NCI-H146 (cell line): ENCODE data around the gene HOXB3.

Experiments used
- DNase-seq: peaks from one replicate; lab custom pipeline; 2025; lab: John Stamatoyannopoulos, UW

Gene HOXB3

DNA sequence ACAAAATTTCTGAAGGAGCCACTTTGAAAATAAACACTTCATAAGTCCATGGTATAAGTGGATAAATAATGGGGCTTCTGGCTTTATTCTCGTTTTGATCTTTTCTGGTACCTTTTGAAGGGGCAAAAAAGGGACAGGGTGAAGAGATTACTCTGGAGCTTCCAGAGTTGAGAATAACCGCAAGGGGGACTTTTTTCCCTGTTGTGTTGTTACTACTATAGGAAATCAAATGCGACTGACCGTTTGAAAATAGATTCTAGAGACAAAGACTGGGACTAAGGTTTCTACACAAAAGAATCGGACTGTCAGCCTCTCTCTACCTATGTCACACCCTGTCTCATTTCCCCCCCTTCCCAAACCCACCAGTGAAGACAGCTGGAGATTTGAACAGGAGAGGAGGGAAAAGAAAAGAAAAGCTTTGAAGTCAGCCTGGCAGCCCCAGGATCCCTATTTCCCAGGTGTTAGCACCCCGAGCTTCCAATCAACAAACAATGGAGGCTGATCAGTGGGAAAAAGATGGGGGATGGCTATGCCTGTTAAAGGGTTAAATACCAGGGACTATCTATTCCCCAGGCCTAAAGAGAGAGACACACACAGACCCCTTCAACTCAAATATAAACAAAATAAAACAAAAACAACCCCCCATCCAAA, 20.2 kb downstream of the HOXB3 start:
- DNase-seq: no peak

DNA sequence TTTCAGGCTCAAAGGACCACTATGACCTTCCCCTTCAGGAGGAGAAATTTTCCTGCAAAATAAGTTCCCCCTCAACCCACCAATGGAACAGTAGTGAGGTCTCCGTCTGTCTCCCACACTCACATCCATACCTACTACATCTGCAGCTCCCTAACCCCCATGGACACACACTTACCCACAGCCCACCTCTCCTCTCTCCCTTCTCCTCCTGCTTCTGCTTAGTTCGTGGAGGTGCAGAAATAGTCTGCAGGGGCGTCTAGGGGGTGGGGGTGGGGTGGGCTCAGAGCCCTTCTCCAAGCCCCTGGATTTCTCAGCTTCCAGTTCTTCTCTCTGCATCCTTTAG, 20.8 kb downstream of the HOXB3 start:
- DNase-seq: no peak

DNA sequence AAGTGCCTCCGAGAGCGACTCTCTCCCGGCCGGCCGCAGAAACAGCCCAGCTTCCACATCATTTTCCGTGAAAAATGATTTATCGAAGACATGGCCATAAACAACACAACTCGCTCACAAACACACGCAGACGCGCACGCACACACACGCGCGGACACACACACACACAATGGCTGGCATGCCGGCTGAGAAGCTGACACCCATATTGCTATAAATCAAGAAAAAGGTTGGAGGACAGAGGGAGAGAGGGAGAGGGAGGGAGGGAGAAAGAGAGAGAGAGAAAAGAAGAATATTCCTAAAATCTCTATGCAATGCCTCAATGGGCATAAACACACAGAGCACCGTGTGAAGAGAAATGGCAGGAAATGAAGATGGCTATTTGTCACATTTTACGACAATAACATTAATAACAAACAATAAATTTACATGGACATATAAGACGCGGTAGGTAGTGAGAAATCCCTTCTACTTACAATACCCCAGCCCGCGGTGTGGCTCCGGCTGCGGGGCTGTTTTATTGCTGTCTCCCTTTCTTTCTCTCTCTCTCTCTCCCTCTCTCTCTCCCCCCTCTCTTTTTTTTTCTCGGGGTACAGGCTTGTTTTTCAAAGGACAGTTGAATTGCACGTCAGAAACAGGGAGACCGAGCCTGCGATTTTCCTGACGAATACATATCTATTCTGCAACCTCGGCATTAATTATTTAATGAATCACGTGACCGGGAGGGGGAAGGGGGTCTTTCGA, 21.4 kb downstream of the HOXB3 start:
- DNase-seq: peak; percentile 17

DNA sequence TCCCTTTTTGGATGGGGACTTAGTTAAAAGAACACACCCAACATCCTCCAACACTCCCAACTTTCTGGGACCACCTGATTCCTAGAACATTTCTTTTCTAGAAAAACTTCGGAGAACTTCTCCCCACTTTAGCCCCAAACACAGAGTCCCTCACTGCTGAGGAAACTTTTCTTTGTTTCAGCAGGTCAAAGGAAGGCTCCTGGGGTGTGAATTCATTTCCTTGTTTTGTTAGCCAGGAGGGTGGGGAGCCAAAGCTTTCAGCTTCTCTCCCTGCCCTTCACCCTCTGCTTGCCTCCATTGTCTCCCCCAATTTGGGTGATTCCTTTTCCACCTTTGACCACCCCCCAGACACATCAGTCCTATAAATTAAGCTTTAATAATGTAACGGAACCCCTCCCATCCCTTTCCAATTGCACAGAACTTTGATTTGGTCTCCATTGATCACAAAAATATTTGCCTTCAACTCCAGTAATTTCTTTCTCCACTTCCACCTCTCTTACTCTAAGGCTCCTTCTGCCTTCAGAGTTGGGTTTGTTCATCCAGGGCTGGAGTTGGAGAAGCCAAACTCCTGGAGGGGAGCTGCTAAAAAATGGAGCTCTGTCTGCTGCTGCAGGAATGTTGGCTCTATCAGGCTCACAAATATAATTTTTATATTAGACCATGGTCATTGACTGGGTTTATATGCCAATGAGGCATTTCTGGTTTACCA, 22.2 kb downstream of the HOXB3 start:
- no peak for DNase-seq

DNA sequence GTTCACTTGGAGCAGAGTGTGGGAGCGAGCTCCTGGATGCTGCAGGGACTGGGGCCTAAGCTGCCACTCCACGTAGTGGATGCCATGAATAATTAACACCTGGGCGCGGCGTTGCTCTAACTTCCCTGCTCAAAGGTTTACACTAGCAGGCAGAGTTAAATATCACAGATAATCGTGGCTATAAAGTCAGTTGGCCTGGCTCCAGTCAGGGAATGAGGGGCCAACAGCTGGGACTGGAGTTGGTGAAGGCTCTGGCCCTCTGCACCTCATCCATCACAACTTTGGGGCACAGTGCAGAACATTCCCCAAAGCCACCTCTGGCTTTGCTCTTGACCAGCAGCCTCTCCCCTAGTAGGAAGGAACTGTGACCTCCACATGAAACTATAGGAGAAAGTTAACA, 22.8 kb downstream of the HOXB3 start:
- no peak for DNase-seq

DNA sequence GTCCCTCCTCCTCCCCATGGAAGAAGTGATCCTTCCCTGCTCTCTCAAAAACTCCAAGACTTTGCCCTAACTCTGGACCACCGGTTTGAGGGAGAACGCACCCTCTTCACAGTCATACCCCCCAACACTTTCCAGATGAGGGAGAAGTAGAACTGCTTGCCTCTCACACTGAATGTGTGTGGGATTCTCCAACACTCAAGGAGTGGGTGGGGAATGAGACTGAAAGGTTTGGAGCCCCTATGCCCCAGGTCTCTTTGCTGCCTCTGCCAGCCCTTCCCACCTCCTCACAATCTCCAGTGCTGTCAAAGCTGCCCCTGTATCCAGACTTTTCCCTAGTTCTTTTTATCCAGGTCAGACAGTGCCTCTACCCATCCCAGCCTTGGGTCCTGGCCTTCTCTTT, 23.3 kb downstream of the HOXB3 start:
- no peak for DNase-seq

DNA sequence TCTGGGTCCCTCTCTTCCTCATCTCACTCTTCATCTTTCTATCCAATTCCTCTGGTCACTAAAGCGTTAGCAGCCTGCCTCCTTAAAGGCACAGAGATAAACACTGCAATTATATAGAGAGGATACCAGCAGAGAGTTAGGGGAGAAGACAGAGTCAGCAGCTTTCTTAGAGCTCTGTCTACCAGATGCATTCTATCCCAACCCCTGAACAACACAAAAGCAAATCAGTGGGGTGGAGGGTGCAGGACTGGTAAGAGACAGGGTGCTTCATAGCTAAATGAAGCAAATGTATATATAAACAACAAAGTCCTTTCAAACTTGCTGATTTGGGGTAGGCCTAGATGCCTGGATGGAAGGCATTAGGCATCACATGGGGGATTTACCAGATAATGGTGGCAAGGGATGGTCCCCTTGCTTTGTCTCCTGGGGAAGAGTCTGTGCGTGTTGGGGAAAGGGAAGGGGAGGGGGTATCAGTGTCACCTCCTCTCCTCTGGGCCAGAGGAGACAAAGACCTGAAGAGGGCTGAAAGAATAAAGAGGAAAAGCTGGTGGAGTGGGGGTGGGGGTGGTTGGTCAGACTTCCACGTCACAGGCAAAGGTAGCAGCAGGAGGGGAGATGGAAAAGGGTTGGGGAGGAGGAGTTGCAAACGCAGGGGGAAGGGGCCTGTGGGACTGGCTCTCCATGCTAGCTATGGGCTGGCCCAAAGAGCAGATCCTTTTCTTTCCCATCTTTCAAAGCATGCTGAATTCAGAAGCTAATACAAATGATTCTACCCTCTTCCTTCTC, 23.9 kb downstream of the HOXB3 start:
- no peak for DNase-seq

DNA sequence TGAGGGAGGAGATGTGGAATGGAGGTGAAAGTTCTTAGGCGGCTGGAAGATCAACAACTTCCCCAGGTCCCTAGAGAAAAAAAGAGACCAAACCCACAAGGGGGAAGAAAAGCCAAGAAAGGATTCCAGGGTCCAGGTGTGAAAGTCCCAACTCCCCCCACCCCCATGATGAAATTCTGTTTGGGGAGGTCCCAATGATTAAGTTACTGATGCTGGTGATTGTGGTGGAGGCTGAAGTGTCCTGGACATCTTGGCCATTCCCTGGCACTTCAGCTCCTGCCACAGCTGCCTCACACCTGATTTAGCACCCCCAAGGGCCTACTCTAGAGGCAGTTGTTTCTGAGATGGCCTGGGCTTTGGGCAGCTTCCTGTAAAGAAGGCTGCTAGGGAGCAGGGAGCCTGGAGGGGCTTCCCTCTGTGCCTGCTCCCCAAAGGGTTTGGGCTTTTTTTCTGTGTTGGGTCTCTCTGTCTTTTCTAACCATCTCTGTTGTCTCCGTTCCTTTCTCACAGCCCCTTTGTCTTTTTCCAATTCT, 25.0 kb downstream of the HOXB3 start:
- no peak for DNase-seq

DNA sequence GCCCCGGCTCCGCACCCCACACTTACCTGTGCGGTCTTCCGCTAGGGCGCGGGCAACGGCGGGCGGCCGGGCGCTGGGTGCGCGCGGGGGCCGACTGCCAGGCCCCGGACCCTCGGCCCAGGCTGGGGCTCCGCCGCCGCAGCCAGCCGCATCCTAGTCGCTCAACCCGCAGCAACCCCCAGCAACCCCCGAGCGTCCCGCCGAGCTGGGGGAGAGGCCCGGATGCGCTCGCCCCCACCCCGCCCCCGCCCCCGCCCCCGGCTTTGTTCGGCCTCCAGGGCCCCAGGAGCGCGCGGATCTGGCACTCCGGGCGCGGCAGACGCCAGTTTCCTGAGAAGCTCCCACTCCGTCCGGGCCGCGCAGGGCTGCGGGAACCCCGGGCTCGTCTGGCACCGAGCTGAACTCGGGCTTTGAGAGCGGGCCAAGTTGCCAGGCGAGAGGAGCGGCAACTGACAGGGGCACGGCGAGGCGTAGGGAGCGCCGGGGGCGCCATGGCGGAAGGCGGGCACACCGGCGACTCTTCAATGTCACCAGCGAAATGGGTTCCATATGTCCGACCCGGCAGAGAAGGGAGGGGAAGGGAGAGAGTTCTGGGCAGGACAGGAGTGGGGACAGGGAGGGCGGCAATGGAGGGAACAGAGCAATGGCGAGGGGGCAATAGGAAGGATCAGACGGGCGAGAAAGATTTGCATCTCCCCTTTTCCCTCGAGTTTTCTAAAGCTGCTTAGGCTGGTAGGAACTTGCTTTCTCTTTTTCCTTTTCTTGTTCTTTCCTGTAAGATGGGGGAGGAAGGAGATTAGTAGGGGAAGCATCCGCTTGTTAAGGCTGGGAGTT, 25.6 kb downstream of the HOXB3 start:
- peak; percentile 59 for DNase-seq

DNA sequence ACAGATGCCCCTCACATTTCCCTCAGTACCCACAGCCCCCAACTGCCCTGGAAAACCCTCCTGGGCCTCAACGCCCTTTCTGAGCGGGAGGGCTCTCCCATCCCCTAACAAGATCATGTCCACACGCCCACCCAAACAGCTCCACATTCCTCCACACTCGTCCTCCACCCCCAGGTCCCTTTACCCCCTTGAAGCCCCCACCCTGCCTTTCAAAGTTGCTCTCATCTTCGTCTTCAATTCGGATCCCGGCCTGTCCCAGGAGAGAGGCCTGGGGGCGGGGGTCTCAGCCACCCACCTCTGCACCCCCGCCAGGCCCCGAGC, 26.2 kb downstream of the HOXB3 start:
- no peak for DNase-seq

DNA sequence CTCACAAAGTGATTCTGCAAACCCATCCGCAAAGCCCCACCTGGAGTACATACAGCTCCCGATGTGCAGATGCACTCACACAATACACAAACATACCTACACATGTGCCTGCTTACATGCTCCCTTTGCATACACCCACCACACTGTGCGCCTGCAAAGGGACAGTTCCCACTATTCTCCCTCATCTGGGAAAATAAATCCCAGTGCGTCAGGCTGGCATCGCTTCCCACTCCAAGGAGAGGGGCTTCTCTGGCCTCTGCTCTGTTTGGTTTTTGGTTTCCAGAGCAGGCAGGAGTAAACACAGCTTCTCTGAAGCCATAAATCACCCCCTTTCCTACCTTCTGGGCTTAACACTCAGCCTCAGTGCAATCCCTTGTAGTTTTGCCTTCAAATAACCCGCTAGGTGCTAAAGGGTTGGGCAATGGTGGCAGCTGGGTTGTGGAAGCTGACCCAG, 26.6 kb downstream of the HOXB3 start:
- peak; percentile 11 for DNase-seq

DNA sequence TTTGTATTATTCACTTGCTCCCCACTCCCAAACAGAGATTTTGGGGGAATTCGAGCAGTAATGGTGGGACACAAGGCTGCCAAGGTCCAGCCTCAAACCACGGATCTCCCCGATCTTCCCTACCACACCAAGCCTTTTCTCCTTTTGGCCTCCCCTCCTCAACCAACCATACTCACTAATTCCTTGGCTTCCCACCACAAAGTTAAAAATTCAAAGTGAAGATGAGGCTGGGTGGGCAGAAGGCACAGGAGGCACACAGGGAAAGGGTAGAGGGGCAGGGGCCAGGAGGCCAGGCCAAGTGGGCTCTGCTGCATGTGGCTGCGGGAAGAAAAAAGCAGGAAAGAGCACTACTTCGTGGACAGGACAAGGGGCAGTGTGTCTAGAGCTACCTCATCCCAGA, 27.1 kb downstream of the HOXB3 start:
- DNase-seq: no peak

DNA sequence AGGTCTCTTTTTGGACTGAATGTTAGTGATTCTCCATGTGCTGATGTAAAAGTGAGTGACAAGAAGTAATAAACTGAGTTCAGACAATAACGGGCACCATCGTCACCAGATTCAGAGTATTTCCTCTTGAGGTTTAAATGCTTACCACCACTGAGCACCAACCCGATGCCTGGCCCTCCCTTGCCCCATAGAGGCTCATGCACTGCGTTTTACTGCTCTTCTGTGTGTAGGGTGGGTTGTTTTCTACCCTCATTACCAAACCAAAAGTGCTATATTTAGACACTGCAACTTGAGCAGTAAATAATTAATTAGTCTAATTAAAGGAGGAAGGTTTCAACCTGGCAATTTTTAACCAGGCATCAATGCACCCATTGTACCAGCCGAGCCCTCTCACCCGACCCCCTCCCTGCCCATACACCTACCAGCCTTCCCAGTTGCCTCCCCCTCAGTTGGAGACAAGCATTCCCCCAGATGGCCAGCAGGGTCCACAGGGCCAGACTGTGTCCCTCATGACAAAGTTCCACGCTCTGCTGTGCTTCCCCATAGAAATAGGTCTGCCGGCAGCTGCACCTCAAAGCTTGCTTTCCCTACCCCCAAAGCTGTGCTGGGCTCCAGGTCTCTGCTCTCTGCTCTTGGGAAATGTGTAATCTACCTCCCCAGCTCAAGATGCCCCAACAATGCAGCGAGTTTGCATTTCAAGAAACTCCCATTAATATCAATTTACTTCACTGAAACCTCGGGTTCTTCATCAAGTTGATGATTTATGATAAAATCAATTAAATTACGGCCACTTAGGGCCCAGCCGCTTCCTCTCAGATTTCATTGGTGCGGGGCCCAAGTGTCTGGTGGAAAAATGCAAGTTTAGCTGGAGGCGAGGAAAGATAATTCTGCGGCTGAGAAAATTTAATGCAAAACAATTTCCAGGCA, 27.9 kb downstream of the HOXB3 start:
- DNase-seq: peak; percentile 34

DNA sequence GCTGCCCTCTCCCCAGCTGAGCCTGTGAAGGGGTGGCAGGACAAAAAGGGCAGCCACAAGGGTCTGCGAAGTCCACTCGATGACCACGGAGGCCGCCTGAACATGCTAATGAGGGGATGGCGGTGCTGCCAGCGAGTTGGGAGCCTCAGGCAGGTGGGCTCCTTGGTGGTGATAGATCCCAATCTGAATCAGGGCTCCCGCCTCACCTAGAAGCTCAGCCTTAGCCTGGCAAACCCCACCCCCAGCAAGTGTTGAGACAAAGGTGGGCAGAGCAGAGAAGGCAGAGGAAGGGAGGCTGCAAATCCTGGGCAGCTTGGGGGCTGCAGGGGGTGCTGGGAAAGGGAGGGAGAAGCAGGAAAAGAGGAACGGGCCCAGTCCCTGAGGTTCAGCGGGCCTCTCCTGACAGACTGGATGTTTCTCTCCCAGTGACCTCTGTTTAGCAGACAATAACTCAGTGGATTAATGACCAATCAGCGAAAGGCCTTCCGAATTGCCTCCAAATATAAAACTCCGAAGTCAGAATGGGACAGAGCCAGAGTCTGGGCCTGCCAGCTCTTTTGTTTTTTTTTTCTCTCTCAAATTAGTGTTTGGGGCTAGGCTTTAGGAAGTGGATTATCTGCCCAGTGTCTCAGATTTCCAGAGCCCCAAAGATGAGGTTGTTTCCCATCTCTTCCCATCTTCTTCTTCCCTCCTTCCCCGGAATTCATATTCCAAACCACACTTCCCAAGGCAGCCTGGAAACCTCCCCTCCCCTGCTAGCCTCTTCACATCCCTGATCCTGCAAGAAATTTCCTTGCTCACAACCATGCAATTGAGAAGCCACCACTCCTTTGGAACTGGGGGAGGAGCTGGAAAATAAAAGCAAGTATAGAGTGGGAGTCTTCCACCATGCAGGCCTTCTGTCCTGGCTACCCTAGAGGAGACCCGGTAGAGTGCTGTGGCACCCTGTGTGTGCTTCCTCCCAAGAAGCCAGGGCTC, 29.9 kb downstream of the HOXB3 start:
- no peak for DNase-seq

DNA sequence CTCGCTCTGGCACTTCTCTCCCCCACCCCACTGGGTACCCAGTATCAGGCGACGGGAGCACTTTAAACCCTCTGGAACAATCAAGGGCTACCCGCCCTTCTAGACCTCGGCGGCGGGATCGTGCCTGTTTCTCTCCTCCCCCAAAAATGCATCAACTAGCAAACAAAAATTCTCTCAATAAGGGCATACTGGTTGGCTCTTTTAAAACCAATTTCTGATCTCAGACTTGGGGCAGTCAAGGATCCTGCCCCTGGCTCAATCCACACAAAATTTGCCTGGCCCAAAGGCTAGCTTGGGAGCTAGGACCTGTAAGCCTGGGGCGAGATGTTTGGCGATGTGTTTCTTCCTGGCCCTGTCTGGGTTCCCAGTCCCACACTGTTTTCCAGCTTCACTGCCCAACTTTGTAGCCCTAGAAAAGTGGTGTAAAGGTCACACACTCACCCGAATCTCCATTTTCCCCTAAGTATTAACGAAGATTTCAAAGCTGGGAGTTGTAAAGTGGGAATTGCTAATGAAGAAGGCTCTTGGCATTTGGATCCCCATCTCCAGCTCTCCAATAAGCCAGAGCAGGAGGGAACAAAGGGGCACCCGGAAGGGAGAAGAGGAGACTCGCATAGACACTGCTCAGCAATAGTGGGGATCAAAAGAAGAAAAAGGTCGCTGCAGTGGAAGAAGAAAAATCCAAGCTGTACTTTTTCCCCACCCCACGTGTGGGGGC, 30.8 kb downstream of the HOXB3 start:
- DNase-seq: no peak

DNA sequence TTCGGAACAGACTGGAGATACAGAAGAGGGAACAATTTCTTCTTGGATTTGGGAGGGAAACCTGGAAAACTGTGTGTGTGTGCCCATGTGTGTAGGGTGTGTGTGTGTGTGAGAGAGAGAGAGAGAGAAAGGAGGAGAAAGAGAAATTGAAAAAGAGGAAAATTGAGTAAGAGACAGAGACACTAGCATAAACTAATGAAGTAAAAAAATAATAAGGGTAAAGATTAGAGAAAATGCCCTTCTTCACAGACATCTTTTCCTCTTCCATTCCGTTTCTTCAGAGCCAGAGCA, 31.3 kb downstream of the HOXB3 start:
- no peak for DNase-seq

DNA sequence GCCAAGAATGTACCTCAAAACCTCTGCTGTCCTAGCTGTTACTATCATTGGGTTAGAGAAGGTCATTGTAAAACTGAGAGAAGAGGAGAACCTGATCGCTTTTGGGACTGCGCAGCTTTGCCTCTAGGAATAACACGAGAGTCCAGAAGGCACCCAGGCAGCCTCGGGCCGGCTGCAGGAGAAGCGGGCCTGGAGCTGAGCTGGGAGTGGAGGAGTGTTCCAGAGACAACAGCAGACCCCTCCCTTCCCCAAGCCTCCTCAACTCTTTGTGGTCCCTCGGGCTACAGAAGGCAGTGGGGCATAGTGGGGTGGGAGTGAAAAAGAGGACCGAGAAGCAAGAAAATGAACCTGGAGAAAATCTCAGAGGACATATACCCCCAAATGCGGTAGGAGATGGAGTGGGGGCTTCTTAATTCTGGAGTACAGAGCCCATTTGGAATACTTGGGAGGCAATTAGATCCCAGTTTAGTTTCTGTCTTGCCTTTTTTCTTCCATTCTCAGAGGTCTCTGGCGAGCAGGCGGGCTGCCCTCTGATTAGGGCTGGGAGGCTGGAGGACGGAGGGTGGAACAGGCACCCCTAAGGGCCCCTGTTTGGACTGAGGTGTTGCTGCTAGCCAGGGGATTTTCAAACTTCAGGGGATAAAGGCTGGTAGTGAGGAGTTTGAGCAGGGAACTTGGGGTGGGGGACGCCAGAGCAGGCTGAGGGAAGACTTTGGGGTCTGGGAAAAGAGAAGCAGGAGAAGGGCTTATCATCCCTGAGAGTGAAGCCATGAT, 31.8 kb downstream of the HOXB3 start:
- DNase-seq: no peak
